H1 (cell line): ENCODE results near the gene MEF2C. TPM values are rescaled to one million over a fixed set of nuclear protein-coding genes. Genes with fewer than 3 reads are reported as not detected.

ENCODE experiments used
- GTF2F1 ChIP-seq: IDR thresholded peaks from 2 replicates; pipeline ENCODE4 v1.6.1; 2012; ENCODE audit warnings: low read depth, low read length, improper control_type of control experiment, borderline replicate concordance
- polyA plus RNA-seq, 7 experiments: library from polyadenylated mRNA; depleted of rRNA in 3 of 7; stranded (reverse) in 5 of 7; unstranded in 2 of 7; fragments of >200 nt in 5 of 7; fragments of 200-250 nt in 2 of 7; gene quantifications; 1 replicate in 5 of 7; 2 replicates in 1 of 7; 4 replicates in 1 of 7; pipeline versions ENCODE4 v1.2.1 to v1.2.3, GENCODE V29; 2011 to 2013; ENCODE audit warnings: missing spikeins in 2 of 7, mixed read lengths in 2 of 7
- total RNA-seq: library from RNA; stranded (reverse); fragmentation: NEBNext Ultra II Directional; extraction: Animal tissue kit (Norgen Biotek cat#: 25700); gene quantifications from 2 replicates; pipeline ENCODE4 v1.2.1, GENCODE V29; 2021

Gene MEF2C
- total and polyA plus RNA-seq, 2 of the 8 experiments (the other 6 are each of a cell fraction or from before 2014, with no cell fraction given): 0.59 to 0.99 TPM

DNA sequence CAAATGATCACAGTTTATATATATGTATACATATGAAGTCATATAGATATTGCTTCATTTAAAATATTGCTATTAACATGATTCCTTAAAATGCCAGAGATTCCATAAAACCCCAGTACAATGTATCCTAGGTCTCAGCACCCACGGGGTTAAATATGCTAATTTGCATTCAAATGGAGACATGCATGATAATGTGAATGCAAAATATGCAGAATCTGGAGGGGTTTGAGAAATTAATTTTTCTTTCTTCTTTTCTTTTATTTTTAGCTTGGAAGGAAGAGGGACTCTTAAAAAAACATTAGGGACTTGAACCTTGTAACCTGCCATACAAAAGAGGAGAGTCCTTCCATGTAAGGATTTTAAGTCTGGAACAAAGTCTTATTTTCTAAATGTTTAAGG is 211.9 kb downstream of the MEF2C start (continued):
- no peak for TF ChIP-seq GTF2F1
